Lower leg skin (tissue), 4 donors: ENCODE measurements around the gene RIF1. TPM values are rescaled to one million over a fixed set of nuclear protein-coding genes. Genes with fewer than 3 reads are reported as not detected.

Experiments
- DNase-seq, 2 donors: peaks; one replicate each; pipeline ENCODE4 v3.0.0-alpha.2; 2019; ENCODE audit warnings: low spot score in 2 of 2
- H3K4me3 ChIP-seq: fragments of 200-600 bp; sonication (generic); 2 replicates; pipeline ENCODE4 v1.5.1; 2017; ENCODE audit warnings: mild to moderate bottlenecking, low read depth; ENCODE audit not compliant: poor library complexity, severe bottlenecking
- CTCF ChIP-seq, 3 donors: fragments of 450-650 bp; IDR thresholded peaks; one replicate each; pipeline ENCODE4 v1.5.1; 2016; ENCODE audit warnings: antibody characterized with exemption in 3 of 3, mild to moderate bottlenecking in 3 of 3, moderate library complexity in 2 of 3
- POLR2A ChIP-seq, 2 donors: fragments of 450-650 bp; IDR thresholded peaks; one replicate each; pipeline ENCODE4 v1.6.1; 2016 to 2017; ENCODE audit warnings: antibody characterized with exemption in 2 of 2, mild to moderate bottlenecking in 1 of 2, moderate library complexity in 1 of 2
- WGBS, 2 donors: methylation state at CpG; one replicate each; pipeline ENCODE4 v1.1.5; 2018; 5-methylcytosine and 5-hydroxymethylcytosine counted together
- intact Hi-C: fragments of 100-400 bp; cut with DNase I; formaldehyde crosslinking; loops from one replicate; pipeline ENCODE4 v1.15.0; 2023; ENCODE audit warnings: low total_unique reads
- total RNA-seq, 4 donors: library from RNA; depleted of rRNA; stranded (reverse); fragments of >200 nt; gene quantifications; one replicate each; pipeline ENCODE4 v1.1.0, GENCODE V29; 2016

RIF1 gene
- total RNA-seq, 4 donors from 2014 or later, result 24.6 to 38.4 (median 31.4) TPM

GRCh38 chr2:151379169-151379568 is 30.5 kb upstream of the RIF1 start:
- TF ChIP-seq POLR2A (IDR thresholded peaks at IDR 0.05) (no peak), CTCF (IDR thresholded peaks at IDR 0.05) (no peak)
- H3K4me3 ChIP-seq, result no peak overlapping the region
- intact Hi-C loops, result no loop called here
- no peak for DNase-seq
- 72 to 78% methylated on average over 4 of the region's 4 CpGs for WGBS, 2 donors

- H3K4me3 ChIP-seq, result no peak overlapping the region
- no peak for DNase-seq
- TF ChIP-seq CTCF (IDR thresholded peaks at IDR 0.05) (no peak), POLR2A (IDR thresholded peaks at IDR 0.05) (no peak)
- intact Hi-C loops, result no loop called here
- WGBS, 2 donors, result 86 to 87% methylated on average over 6 of the region's 6 CpGs
Measured at GRCh38 chr2:151380580-151381235, 29.0 kb upstream of the RIF1 start.

GRCh38 chr2:151381266-151381665 is 28.4 kb upstream of the RIF1 start:
- TF ChIP-seq POLR2A (IDR thresholded peaks at IDR 0.05) (no peak), CTCF (IDR thresholded peaks at IDR 0.05) (no peak)
- 85 to 93% methylated on average over 2 of the region's 2 CpGs for WGBS, 2 donors
- intact Hi-C loops, result no loop called here
- H3K4me3 ChIP-seq, result no peak overlapping the region
- DNase-seq, result no peak

- DNase-seq, result no peak
- TF ChIP-seq POLR2A (IDR thresholded peaks at IDR 0.05), result no peak
- TF ChIP-seq CTCF (IDR thresholded peaks at IDR 0.05), result no peak
- 79 to 90% methylated on average over 4 of the region's 4 CpGs for WGBS, 2 donors
- intact Hi-C loops, result no loop called here
- no peak overlapping the region for H3K4me3 ChIP-seq
Measured at GRCh38 chr2:151388011-151388410, 21.7 kb upstream of the RIF1 start.

GRCh38 chr2:151391436-151391835 is 18.3 kb upstream of the RIF1 start:
- DNase-seq, result no peak
- no peak overlapping the region for H3K4me3 ChIP-seq
- TF ChIP-seq CTCF (IDR thresholded peaks at IDR 0.05) (no peak), POLR2A (IDR thresholded peaks at IDR 0.05) (no peak)
- 39 to 54% methylated on average over 2 of the region's 2 CpGs for WGBS, 2 donors
- intact Hi-C loops, result no loop called here

- H3K4me3 ChIP-seq, result no peak overlapping the region
- intact Hi-C loops, result no loop called here
- DNase-seq, result no peak
- TF ChIP-seq CTCF (IDR thresholded peaks at IDR 0.05) (no peak), POLR2A (IDR thresholded peaks at IDR 0.05) (no peak)
- 72 to 97% methylated on average over 4 of the region's 4 CpGs for WGBS, 2 donors
Measured at GRCh38 chr2:151394509-151394908, 15.2 kb upstream of the RIF1 start.
